Measurements from ENCODE around the gene MYO3B. TPM values are rescaled to one million over a fixed set of nuclear protein-coding genes. Genes with fewer than 3 reads are reported as not detected.
"Not testable (repeated sequence)": the region's sequence is repeated elsewhere in the genome, so short reads cannot be mapped to it uniquely, and the experiment has no call there.

The MYO3B gene
- total RNA-seq, 2 experiments from 2014 or later, result 0.04 to 0.05 TPM

GRCh38 chr2:170252414-170252813 lies 74.5 kb downstream of the MYO3B start:
- no peak overlapping the region for H3K27ac Mint-ChIP-seq
- no peaks in the 10 kb centered on the region for H3K36me3 Mint-ChIP-seq (ENCODE audit: low read depth)
- ChIA-PET CTCF (interaction anchor here (0.6 kb wide), 1 partner anchor 78 kb away, joined by 4 read pairs; no protein-coding TSS in a partner anchor), POLR2A (no interaction called here)
- H3K4me3 Mint-ChIP-seq, result no peak overlapping the region
- H3K27me3 Mint-ChIP-seq, result peaks cover 31% of the 10 kb centered on the region
- DNase-seq, result no peak
- H3K4me1 Mint-ChIP-seq, result no peaks in the 10 kb centered on the region
- no peaks in the 10 kb centered on the region for H3K9me3 Mint-ChIP-seq

- no peak overlapping the region for H3K27ac Mint-ChIP-seq
- no peak overlapping the region for H3K4me3 Mint-ChIP-seq
- CTCF ChIA-PET, result interaction anchor here (0.9 kb wide), 1 partner anchor 11 kb away, joined by 4 read pairs; no protein-coding TSS in a partner anchor
- H3K27me3 Mint-ChIP-seq, result peaks cover 36% of the 10 kb centered on the region
- H3K36me3 Mint-ChIP-seq (ENCODE audit: low read depth), result no peaks in the 10 kb centered on the region
- H3K9me3 Mint-ChIP-seq, result no peaks in the 10 kb centered on the region
- H3K4me1 Mint-ChIP-seq, result no peaks in the 10 kb centered on the region
- DNase-seq, result no peak
- POLR2A ChIA-PET, result no interaction called here
Observed at GRCh38 chr2:170253721-170254230, 75.8 kb downstream of the MYO3B start.

GRCh38 chr2:170254293-170254732 lies 76.4 kb downstream of the MYO3B start:
- Mint-ChIP-seq H3K4me3 (no peak overlapping the region), H3K4me1 (no peaks in the 10 kb centered on the region), H3K27ac (no peak overlapping the region), H3K36me3 (ENCODE audit: low read depth) (no peaks in the 10 kb centered on the region), H3K9me3 (no peaks in the 10 kb centered on the region), H3K27me3 (peaks cover 36% of the 10 kb centered on the region)
- POLR2A ChIA-PET, result no interaction called here
- no peak for DNase-seq
- CTCF ChIA-PET, result interaction anchor here (0.9 kb wide), 1 partner anchor 12 kb away, joined by 4 read pairs; no protein-coding TSS in a partner anchor

- no peak overlapping the region for H3K27ac Mint-ChIP-seq
- peaks cover 33% of the 10 kb centered on the region for H3K27me3 Mint-ChIP-seq
- no peaks in the 10 kb centered on the region for H3K9me3 Mint-ChIP-seq
- ChIA-PET POLR2A (no interaction called here), CTCF (no interaction called here)
- no peak for DNase-seq
- H3K4me3 Mint-ChIP-seq, result no peak overlapping the region
- no peaks in the 10 kb centered on the region for H3K4me1 Mint-ChIP-seq
- no peaks in the 10 kb centered on the region for H3K36me3 Mint-ChIP-seq (ENCODE audit: low read depth)
Observed at GRCh38 chr2:170255137-170255536, 77.2 kb downstream of the MYO3B start.

GRCh38 chr2:170255971-170256370 lies 78.0 kb downstream of the MYO3B start:
- ChIA-PET CTCF (interaction anchor here (0.6 kb wide), 1 partner anchor 149 kb away, joined by 3 read pairs; no protein-coding TSS in a partner anchor), POLR2A (no interaction called here)
- Mint-ChIP-seq H3K4me1 (no peaks in the 10 kb centered on the region), H3K36me3 (ENCODE audit: low read depth) (no peaks in the 10 kb centered on the region), H3K4me3 (no peak overlapping the region), H3K9me3 (peaks cover 4% of the 10 kb centered on the region), H3K27me3 (peaks cover 33% of the 10 kb centered on the region), H3K27ac (no peak overlapping the region)
- no peak for DNase-seq

GRCh38 chr2:170258382-170258781 lies 80.4 kb downstream of the MYO3B start:
- H3K4me3 Mint-ChIP-seq, result no peak overlapping the region
- H3K9me3 Mint-ChIP-seq, result peaks cover 5% of the 10 kb centered on the region
- no peak for DNase-seq
- peaks cover 27% of the 10 kb centered on the region for H3K27me3 Mint-ChIP-seq
- CTCF ChIA-PET, result no interaction called here
- POLR2A ChIA-PET, result no interaction called here
- no peaks in the 10 kb centered on the region for H3K4me1 Mint-ChIP-seq
- no peaks in the 10 kb centered on the region for H3K36me3 Mint-ChIP-seq (ENCODE audit: low read depth)
- H3K27ac Mint-ChIP-seq, result no peak overlapping the region

- no peak for DNase-seq
- Mint-ChIP-seq H3K4me1 (no peaks in the 10 kb centered on the region), H3K4me3 (no peak overlapping the region), H3K27me3 (peaks cover 26% of the 10 kb centered on the region), H3K36me3 (ENCODE audit: low read depth) (no peaks in the 10 kb centered on the region), H3K9me3 (peaks cover 7% of the 10 kb centered on the region), H3K27ac (no peak overlapping the region)
- CTCF ChIA-PET, result no interaction called here
- POLR2A ChIA-PET, result no interaction called here
Observed at GRCh38 chr2:170260188-170260587, 82.2 kb downstream of the MYO3B start.

GRCh38 chr2:170261566-170261965 lies 83.6 kb downstream of the MYO3B start:
- H3K4me1 Mint-ChIP-seq, result no peaks in the 10 kb centered on the region
- CTCF ChIA-PET, result no interaction called here
- DNase-seq, result no peak
- no peak overlapping the region for H3K27ac Mint-ChIP-seq
- H3K9me3 Mint-ChIP-seq, result peaks cover 7% of the 10 kb centered on the region
- POLR2A ChIA-PET, result no interaction called here
- H3K27me3 Mint-ChIP-seq, result peaks cover 25% of the 10 kb centered on the region
- no peaks in the 10 kb centered on the region for H3K36me3 Mint-ChIP-seq (ENCODE audit: low read depth)
- H3K4me3 Mint-ChIP-seq, result no peak overlapping the region

- CTCF ChIA-PET, result no interaction called here
Observed at GRCh38 chr2:170262343-170262742, 84.4 kb downstream of the MYO3B start.

GRCh38 chr2:170262806-170263205 lies 84.9 kb downstream of the MYO3B start:
- Mint-ChIP-seq H3K4me3 (no peak overlapping the region), H3K4me1 (no peaks in the 10 kb centered on the region), H3K9me3 (peaks cover 7% of the 10 kb centered on the region), H3K27ac (no peak overlapping the region), H3K36me3 (ENCODE audit: low read depth) (no peaks in the 10 kb centered on the region), H3K27me3 (peaks cover 20% of the 10 kb centered on the region)
- POLR2A ChIA-PET, result no interaction called here
- DNase-seq, result no peak
- CTCF ChIA-PET, result no interaction called here

More at GRCh38 chr2:170262343-170262742, 84.4 kb downstream of the MYO3B start:
- no peak overlapping the region for H3K4me3 Mint-ChIP-seq
- DNase-seq, result no peak
- POLR2A ChIA-PET, result no interaction called here
- no peaks in the 10 kb centered on the region for H3K36me3 Mint-ChIP-seq (ENCODE audit: low read depth)
- peaks cover 7% of the 10 kb centered on the region for H3K9me3 Mint-ChIP-seq
- no peaks in the 10 kb centered on the region for H3K4me1 Mint-ChIP-seq
- H3K27ac Mint-ChIP-seq, result no peak overlapping the region
- H3K27me3 Mint-ChIP-seq, result peaks cover 21% of the 10 kb centered on the region

- H3K9me3 Mint-ChIP-seq; H3K4me1 Mint-ChIP-seq; DNase-seq; CTCF ChIA-PET; H3K4me3 Mint-ChIP-seq; H3K36me3 Mint-ChIP-seq (ENCODE audit: low read depth); H3K27ac Mint-ChIP-seq; POLR2A ChIA-PET: not testable (repeated sequence)
- peaks cover 15% of the 10 kb centered on the region for H3K27me3 Mint-ChIP-seq
Observed at GRCh38 chr2:170263728-170264521, 86.0 kb downstream of the MYO3B start.

GRCh38 chr2:170264522-170264860 lies 86.5 kb downstream of the MYO3B start:
- Mint-ChIP-seq H3K4me3 (no peak overlapping the region), H3K4me1 (no peaks in the 10 kb centered on the region), H3K27me3 (peaks cover 17% of the 10 kb centered on the region), H3K9me3 (peaks cover 7% of the 10 kb centered on the region), H3K27ac (no peak overlapping the region), H3K36me3 (ENCODE audit: low read depth) (no peaks in the 10 kb centered on the region)
- ChIA-PET POLR2A (no interaction called here), CTCF (no interaction called here)
- DNase-seq, result no peak

- DNase-seq, result no peak
- ChIA-PET POLR2A (no interaction called here), CTCF (no interaction called here)
- peaks cover 17% of the 10 kb centered on the region for H3K27me3 Mint-ChIP-seq
- H3K27ac Mint-ChIP-seq, result no peak overlapping the region
- H3K4me1 Mint-ChIP-seq, result no peaks in the 10 kb centered on the region
- H3K4me3 Mint-ChIP-seq, result no peak overlapping the region
- no peaks in the 10 kb centered on the region for H3K36me3 Mint-ChIP-seq (ENCODE audit: low read depth)
- H3K9me3 Mint-ChIP-seq, result peaks cover 7% of the 10 kb centered on the region
Observed at GRCh38 chr2:170264865-170265264, 86.9 kb downstream of the MYO3B start.

- DNase-seq, result no peak
- Mint-ChIP-seq H3K9me3 (peaks cover 5% of the 10 kb centered on the region), H3K27ac (no peak overlapping the region), H3K27me3 (peaks cover 18% of the 10 kb centered on the region), H3K36me3 (ENCODE audit: low read depth) (no peaks in the 10 kb centered on the region), H3K4me1 (no peaks in the 10 kb centered on the region), H3K4me3 (no peak overlapping the region)
- POLR2A ChIA-PET, result no interaction called here
- CTCF ChIA-PET, result no interaction called here
Observed at GRCh38 chr2:170265321-170265720, 87.4 kb downstream of the MYO3B start.
